Measurements from ENCODE around the gene HID1.

DNA sequence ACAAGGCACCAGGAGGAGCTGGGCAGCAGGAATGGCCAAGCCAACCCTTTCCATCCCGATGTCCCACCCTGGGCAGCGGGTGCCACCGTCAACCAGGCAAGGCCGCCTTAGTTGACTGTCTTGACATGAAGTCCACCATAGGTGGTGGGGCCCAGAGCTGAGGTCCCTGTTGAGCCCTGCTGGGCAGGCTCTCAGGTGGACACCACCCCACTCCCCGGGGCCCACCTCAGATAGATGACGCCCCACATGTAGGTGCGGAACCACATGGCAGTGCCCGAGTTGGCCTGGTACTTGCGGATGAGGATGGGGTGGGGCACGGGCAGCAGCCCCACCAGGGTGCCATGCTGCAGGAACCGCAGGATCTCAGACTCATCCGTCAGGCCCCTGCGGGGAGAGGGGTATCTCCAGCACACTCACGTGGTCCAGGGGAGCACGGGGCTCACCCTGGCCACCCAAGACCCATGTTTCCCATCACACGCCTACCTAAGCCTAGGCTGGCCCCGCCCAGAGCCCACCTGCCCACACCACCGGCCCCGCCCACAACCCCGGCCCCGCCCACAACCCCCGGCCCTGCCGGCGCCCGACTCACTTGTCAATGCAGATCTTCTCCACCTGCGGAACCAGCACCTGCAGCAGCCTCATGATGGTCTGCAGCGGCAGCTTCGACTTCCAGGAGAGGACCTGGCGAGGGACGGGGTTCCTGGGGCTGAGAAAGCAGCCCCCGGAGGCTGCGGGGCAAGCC, 20.7 kb downstream of the HID1 start:
- TF ChIP-seq CTCF (conservative IDR thresholded peaks at IDR 0.05; ENCODE audit: low read depth in 2 of 2): no peak
- no peak for TF ChIP-seq REST (IDR thresholded peaks at IDR 0.05; ENCODE audit: unreplicated experiment)
- no peak for TF ChIP-seq ZNF462 (CRISPR knock-in tag; IDR thresholded peaks at IDR 0.05)

Data from GM23338 (cell line).